ENCODE measurements around the gene APOH. TPM values are rescaled to one million over a fixed set of nuclear protein-coding genes. Genes with fewer than 3 reads are reported as not detected.

APOH gene
- total and polyA plus RNA-seq, 2 of the 13 experiments (the other 11 are each of a cell fraction or from before 2014, with no cell fraction given) = 4,846 to 5,748 TPM

DNA sequence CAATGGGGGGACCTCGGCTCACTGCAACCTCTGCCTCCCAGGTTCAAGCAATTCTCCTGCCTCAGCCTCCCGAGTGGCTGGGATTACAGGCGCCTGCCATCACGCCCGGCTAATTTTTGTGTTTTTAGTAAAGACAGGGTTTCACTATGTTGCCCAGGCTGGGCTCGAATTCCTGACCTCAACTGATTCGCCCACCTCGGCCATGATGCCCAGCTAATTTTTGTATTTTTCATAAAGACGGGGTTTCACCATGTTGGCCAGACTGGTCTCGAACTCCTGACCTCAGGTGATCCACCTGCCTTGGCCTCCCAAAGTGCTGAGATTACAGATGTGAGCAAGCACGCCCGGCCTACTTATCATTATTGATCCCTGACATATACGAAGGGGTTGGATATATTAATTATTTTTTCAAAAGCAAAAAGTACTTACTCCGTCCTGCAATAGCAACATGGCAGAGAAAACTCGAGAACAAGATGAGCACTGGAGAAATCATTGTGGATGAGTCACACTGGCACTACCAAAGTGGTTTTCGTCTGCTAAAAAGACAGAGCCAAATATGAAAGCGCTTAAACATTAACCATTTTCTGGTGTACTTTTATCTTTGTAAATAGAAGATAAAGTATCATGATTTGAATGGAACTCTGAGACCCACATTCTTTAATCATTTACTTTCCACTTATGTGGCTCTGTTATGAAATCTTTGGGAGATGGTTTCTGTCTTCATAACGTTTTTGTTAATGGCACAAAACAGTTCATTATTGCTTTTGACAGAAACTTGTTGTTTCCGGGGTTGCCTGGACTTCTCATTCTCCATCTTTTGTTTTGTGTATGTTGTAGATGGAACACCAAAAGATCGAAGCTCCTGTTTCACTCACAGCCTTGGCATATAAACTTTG, at the start of gene APOH (continued):
- TF ChIP-seq PRPF4 (IDR thresholded peaks at IDR 0.05; ENCODE audit: low read depth, low read length, poor library complexity, severe bottlenecking) (no peak), MED13 (CRISPR knock-in tag; IDR thresholded peaks at IDR 0.05) (peak; percentile 96), FUBP1 (CRISPR knock-in tag; IDR thresholded peaks at IDR 0.05; ENCODE audit: borderline replicate concordance) (no peak), FOXO1 (CRISPR knock-in tag; IDR thresholded peaks at IDR 0.05) (no peak; the same call in 1 of the 2 replicates), HES4 (CRISPR knock-in tag; IDR thresholded peaks at IDR 0.05; ENCODE audit: borderline replicate concordance) (peak; percentile 56; the same call in 1 of the 2 replicates), RBFOX2 (IDR thresholded peaks at IDR 0.05; ENCODE audit: low read depth, low read length) (peak; percentile 79), ARID4A (CRISPR knock-in tag; IDR thresholded peaks at IDR 0.05; ENCODE audit: borderline replicate concordance) (peak; percentile 35; the same call in 1 of the 2 replicates), ZNF24 (IDR thresholded peaks at IDR 0.05) (peak; percentile 51; the same call in 1 of the 2 replicates), ZNF562 (CRISPR knock-in tag; IDR thresholded peaks at IDR 0.05; ENCODE audit: borderline replicate concordance) (no peak), HHEX (CRISPR knock-in tag; IDR thresholded peaks at IDR 0.05) (no peak), SRSF9 (IDR thresholded peaks at IDR 0.05; ENCODE audit: borderline replicate concordance, insufficient read depth, low read depth, low read length, poor library complexity, severe bottlenecking) (no peak), IRX3 (CRISPR knock-in tag; IDR thresholded peaks at IDR 0.05; ENCODE audit: borderline replicate concordance, low read depth) (peak; percentile 81; the same call in 1 of the 2 replicates), MXI1 (IDR thresholded peaks at IDR 0.05; ENCODE audit: borderline replicate concordance, low read depth, low read length) (no peak), MIXL1 (CRISPR knock-in tag; IDR thresholded peaks at IDR 0.05) (peak; percentile 85), STAG1 (CRISPR knock-in tag; IDR thresholded peaks at IDR 0.05) (peak; percentile 16), SNAPC2 (CRISPR knock-in tag; IDR thresholded peaks at IDR 0.05) (peak; percentile 93; the same call in 1 of the 2 replicates), ARNT2 (CRISPR knock-in tag; IDR thresholded peaks at IDR 0.05; ENCODE audit: low read depth) (no peak)
- TF ChIP-seq, protein P1, sequence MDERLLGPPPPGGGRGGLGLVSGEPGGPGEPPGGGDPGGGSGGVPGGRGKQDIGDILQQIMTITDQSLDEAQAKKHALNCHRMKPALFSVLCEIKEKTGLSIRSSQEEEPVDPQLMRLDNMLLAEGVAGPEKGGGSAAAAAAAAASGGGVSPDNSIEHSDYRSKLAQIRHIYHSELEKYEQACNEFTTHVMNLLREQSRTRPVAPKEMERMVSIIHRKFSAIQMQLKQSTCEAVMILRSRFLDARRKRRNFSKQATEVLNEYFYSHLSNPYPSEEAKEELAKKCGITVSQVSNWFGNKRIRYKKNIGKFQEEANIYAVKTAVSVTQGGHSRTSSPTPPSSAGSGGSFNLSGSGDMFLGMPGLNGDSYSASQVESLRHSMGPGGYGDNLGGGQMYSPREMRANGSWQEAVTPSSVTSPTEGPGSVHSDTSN (CRISPR knock-in tag; IDR thresholded peaks at IDR 0.05) = no peak
- TF ChIP-seq, protein P2, sequence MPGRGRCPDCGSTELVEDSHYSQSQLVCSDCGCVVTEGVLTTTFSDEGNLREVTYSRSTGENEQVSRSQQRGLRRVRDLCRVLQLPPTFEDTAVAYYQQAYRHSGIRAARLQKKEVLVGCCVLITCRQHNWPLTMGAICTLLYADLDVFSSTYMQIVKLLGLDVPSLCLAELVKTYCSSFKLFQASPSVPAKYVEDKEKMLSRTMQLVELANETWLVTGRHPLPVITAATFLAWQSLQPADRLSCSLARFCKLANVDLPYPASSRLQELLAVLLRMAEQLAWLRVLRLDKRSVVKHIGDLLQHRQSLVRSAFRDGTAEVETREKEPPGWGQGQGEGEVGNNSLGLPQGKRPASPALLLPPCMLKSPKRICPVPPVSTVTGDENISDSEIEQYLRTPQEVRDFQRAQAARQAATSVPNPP (CRISPR knock-in tag; IDR thresholded peaks at IDR 0.05) = peak; percentile 83; the same call in 1 of the 2 replicates

Measured in HepG2 (cell line).